Stimulated activated CD4-positive, alpha-beta T cell treated with anti-CD3 and anti-CD28 coated beads, Interleukin-2, amount 100 ng/mL, for 4 hours (primary cell): ENCODE results near the gene NINJ1.

Experiments used
- DNase-seq: peaks from one replicate; pipeline ENCODE4 v3.0.0-alpha.2; 2020; ENCODE audit warnings: low read depth

The NINJ1 gene

DNA sequence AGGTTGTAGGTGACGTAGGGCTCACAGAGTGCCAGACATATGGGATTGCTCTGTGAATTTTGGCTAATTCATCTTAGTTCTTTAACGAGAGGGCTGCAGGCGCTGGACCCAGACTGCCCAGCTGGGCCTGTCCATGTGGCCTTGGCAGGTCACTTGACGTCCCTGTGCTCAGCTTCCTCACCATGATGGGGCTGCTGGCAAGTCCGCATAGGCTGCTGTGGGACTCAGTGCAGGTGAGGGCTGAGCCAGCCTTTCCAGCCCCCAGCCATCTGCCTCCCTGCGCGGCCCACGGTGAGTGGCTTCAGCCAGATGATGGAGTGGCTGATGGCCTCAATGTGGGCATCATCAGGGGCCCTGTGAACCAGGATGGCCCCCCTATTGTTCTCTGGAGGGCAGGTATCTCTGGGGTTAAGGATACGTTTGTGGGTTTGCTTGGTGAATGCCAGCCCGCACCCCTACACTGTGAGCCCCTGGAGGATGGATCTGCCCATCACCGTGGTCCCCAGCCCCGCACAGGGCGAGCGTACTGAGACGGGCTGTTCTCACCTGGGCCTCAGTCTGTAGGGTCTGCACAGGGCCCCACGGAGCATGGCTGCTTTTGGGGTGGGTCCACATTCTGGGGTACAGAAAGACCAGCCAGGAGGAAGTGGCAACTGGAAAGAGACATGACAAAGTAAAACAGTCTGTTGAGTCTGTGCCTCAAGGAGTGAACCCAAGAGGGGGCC, 34.3 kb downstream of the NINJ1 start:
- DNase-seq = no peak

- DNase-seq = peak; percentile 41
These were observed 35.7 kb downstream of the NINJ1 start for GRCh38 chr9:93098236-93098946.

GRCh38 chr9:93097511-93098201, 36.4 kb downstream of the NINJ1 start:
- DNase-seq = no peak

- no peak for DNase-seq
These were observed 37.2 kb downstream of the NINJ1 start for GRCh38 chr9:93096811-93097382.

DNA sequence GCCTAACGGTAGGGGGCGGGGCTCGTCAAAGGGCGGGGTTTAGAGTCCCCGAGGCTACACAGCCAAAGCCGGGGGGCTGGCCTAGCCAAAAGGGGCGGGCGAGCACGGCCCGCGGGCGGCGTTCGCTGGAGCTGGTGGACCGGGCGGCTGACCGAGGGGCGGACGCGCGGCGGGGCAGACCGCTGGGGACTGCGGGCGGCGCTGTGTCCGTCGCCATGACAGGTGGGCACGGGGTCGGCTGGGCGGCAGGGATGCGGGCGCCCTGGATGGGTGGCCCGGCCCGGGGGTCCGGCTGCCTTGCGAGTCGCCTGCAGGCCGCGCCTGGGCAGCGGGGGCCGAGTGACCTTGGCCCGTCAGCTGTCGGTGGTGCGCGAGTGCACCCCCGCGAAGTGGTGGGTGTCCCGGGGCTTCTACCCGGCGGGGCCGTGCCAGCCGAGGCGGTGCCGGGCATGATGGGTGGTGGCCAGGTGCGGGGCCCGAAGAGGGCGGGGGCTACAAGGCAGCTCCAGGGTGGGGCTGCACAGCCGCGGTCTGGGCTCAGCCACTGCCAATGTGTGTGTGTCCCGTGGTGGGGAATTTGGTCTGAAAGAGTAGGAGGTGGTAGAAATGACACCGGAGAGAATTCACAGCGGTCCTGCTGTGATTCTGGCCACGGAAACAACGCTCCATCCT, 37.8 kb downstream of the NINJ1 start, which contains the start of gene CARD19:
Gene CARD19, plus strand, starts transcription at position 87 of the 672 bp plus-strand sequence. Its CDS starts 129 bp downstream, at position 216.
- no peak for DNase-seq

- DNase-seq = peak; percentile 100
These were observed 38.6 kb downstream of the NINJ1 start for GRCh38 chr9:93095205-93096130.

- DNase-seq = no peak
These were observed 39.3 kb downstream of the NINJ1 start for GRCh38 chr9:93094658-93095204.

- DNase-seq = no peak
These were observed 40.0 kb downstream of the NINJ1 start for GRCh38 chr9:93093877-93094657.

DNA sequence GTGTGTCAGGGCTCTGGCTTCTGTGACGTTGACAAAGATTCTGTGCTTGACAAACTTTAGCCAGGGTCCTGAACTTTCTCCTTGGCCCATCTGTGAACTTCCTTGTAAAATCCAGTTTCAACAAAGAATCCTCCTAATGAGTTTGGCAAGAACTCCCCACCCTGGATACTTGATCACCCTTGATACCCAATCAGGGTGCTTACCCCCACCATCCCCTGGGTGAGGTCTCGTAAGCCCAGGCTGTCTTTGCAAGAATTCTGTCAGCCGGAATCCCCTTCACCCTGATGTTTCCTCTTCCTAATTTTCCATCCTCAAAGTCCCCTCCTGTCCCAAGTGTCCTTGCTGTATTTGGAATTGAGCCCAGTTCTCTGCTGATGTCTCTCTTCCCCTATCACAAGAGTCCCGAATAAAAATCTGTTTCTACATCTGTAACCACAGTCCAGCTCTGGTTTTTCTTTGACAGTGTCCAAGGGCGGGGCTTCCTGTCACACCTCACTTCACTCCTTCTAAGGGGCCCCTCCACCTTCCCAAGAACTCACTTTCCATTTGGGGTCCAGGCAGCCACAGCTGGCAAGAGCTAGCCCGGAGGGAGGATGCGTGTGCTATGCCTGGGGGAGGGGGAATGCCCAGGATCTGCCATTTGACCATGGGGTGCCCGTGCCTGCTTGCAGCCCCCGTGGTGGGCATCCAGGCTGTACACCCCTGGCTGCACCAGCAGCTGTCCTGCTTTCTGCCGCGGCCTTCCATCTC, 40.7 kb downstream of the NINJ1 start:
- DNase-seq = no peak

DNA sequence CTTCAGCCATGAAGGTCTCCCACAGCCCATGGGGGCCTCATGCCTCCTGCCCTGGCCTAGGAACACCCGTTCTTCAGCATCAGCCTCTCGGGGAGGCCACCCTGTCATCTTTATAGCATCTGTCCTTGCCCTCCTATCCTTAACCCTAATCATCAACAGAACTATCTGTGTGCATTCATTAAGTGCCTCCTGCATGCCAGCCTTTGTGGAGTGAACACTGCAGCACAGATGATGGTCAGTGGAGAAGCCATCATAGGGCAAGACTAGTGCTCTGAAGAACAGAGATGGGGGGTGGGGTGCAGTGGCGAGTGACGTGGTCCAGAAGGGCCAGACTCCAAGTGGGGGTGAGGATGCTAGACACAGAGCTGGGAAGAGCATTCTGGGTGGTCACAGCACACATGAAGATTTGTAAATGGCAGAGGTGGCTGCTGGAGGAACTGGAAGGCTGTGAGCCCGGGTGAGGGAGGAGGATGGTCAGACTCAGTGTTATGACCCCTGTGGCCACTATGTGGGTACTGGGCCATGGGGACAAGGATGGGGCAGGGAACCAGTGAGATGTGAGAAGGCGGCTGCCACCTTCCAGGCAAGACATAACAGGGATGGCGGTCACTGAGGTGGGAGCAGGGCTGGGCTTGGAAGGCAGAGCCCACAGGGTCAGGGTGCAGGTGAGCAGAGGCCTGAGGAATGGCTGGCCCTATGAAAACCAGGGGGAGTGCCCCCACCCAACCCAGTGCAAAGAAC, 41.6 kb downstream of the NINJ1 start:
- no peak for DNase-seq

DNA sequence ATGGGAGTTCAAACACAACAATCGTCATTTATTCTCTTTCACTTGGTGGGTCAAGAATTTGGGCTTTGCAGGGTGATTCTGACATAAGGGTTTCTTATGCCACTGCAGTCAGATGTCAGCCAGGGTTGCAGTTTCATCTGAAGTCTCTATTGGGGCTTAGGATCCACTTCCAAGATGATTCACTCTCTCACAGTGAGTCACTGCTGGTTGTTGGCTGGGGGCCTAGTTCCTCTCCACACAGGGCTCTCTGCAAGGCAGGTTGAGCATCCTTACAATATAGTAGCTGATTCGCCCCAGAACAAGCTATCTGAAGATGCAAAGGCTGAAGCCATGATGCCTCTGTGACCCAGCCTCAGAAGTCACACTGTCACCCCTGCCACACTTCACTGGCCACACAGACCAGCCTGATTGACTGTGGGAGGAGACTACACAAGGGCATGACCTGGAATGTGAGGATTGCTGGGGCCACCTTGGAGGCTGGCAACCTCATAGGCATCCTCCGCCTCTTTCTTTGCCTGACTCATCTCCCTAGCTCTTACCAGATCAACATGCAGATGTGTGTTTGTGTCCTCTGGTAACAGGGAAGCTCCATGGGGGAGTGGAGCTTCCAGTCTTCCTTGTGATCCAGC, 42.5 kb downstream of the NINJ1 start:
- DNase-seq = peak; percentile 52

- DNase-seq = no peak
These were observed 43.0 kb downstream of the NINJ1 start for GRCh38 chr9:93091056-93091452.

DNA sequence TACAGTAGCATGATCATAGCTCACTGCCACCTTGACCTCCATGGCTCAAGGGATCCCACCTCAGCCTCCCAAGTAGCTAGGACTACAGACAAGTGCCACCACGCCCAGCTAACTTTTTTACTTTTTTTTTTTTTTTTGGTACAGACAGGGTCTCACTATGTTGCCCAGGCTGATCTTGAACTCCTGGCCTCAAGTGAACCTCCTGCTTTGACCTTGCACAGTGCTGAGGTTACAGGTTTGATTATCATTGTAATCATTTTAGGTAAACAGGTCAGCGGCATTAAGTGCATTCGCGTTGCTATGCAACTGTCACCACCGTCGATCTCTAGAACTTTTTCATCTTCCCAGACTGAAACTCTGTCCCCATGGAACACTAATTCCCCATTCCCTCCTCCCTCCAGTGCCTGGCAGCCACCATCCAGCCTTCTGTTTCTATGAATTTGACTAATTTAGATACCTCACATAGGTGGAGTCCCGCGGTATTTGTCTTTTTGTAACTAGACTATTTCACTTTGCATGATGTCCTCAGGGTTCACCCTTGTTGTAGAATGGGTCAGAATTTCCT, 43.9 kb downstream of the NINJ1 start:
- no peak for DNase-seq

DNA sequence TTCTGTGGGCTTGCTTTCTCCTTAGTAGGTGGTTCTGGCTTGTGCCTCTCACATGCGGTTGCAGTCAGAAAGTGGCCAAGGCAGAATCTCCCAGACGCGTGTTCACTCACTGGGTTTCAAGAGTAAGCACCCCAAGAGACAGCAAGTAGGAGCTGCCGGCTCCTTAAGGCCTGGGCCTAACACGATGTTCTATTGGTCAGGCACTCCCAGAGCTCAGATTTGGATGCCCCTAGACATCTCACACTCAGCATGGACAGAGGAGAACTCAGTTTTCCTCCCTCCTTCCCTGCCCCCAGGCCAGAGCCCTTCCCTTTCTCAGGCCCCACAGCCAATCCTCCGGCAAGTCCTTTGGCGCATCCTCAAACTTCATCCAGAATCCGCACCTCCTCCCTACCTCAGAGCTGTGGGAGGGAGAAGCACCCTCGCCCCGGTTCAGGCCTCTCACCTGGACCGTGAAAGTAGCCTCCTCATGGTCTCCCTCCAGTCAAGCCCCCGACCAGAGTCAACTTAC, 44.5 kb downstream of the NINJ1 start:
- DNase-seq = no peak

DNA sequence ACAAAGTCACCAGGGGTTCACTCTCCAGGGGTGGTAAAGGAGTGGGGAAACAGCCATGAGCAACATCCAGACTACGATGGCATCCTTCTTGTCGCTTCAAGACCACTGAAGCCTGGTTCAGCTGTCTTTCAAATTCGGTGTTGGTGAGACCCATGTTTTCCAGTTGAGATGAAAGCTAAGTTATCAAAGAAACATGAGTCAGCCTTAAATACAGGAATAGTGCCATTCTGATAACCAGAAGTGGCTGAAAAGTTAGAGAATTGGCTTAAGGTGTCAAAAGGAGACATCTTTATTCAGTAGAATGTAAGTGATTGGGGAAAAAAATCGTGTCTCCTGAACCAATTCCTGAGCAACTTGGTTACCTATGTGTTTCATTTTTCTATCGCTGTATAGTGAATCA, 45.0 kb downstream of the NINJ1 start:
- no peak for DNase-seq

DNA sequence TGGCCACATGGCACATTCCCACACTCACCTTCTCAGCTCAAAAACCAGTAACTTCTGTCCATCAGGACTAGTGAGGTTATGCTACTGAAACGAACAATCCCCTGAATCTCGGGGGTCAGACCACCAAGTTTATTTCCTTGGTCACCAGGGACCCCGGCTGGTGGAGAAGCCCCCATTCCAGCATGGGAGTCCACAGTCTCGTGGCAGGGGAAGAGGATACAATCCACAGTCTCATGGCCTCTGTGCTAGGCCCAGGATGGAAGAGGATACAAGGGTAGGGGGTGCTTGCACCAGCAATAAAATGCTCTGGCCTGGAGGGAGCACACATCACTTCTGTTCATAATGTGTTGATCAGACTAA, 45.4 kb downstream of the NINJ1 start:
- no peak for DNase-seq

DNA sequence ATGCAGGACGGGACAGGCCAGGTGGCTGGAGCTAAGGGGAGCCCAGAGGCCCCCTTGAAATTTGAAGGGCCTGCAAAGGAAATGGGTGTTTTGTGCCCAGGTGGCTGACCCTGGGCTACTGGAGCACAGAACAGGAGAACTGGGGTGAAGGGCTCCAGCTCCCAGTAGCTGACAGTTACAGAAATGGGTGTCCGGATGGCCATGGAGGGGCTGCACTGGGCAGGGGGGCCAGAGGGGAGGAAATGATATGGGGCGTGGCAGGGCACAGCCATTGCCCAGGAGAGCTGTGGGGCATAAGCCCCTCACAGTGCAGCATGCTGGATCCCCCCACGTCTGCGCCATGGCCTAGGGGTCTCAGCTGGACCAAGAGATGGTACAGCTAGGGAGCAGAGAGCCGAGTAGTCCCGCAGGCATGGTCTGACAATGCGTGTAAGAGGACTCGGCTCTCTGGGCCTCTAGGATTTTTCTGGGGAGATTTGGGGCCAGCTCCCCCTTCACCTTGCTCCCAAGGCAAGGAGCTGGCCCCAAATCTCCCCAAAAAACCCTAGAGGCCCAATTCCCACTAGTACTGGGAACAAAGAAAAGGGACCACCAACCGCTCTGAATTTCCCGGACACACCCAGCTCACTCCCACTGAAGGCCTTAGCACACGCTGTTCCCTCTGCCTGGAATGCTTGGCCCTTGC, 45.9 kb downstream of the NINJ1 start:
- DNase-seq = no peak
